ENCODE measurements around the gene RIPOR3. TPM values are rescaled to one million over a fixed set of nuclear protein-coding genes. Genes with fewer than 3 reads are reported as not detected.

The RIPOR3 gene
- total and polyA plus RNA-seq, 4 donors = 5.6 to 90.3 (median 16.3) TPM

- Histone ChIP-seq H3K27me3 (ENCODE audit: control insufficient read depth in 4 of 4, insufficient read depth in 4 of 4, low read length in 3 of 4) (no peaks in the 10 kb centered on the region), H3K36me3 (ENCODE audit: control insufficient read depth in 4 of 4, insufficient read depth in 3 of 4, low read depth in 1 of 4, low read length in 3 of 4) (no peaks in the 10 kb centered on the region), H3K27ac (ENCODE audit: low read depth in 1 of 2, low read length in 2 of 2) (no peak overlapping the region), H3K9ac (ENCODE audit: low read depth in 1 of 2, low read length in 2 of 2) (no peak overlapping the region), H3K4me1 (ENCODE audit: control insufficient read depth in 4 of 4, insufficient read depth in 4 of 4, low read length in 3 of 4) (peaks cover 0 to 8% (median 5%) of the 10 kb centered on the region in 4 donors), H3K4me3 (ENCODE audit: low read depth in 1 of 3, low read length in 3 of 3) (no peak overlapping the region), H3K9me3 (ENCODE audit: control insufficient read depth in 4 of 4, low read length in 3 of 4) (no peaks in the 10 kb centered on the region)
- WGBS = 58% methylated on average over 4 of the region's 4 CpGs
- no peak for TF ChIP-seq RXRA (IDR thresholded peaks at IDR 0.05)
- TF ChIP-seq FOXA2 (IDR thresholded peaks at IDR 0.05) = no peak
- TF ChIP-seq YY1 (IDR thresholded peaks at IDR 0.05) = no peak
- no peak for TF ChIP-seq MAX (IDR thresholded peaks at IDR 0.05)
- TF ChIP-seq HNF4A (conservative IDR thresholded peaks at IDR 0.05) = no peak
- TF ChIP-seq SP1 (IDR thresholded peaks at IDR 0.05) = no peak
- TF ChIP-seq CTCF (IDR thresholded peaks at IDR 0.05; ENCODE audit: low read depth, low read length, missing input control) = no peak
- TF ChIP-seq FOXA1 (IDR thresholded peaks at IDR 0.05) = no peak
- TF ChIP-seq ZBTB33 (IDR thresholded peaks at IDR 0.05) = no peak
- no peak for TF ChIP-seq EGR1 (IDR thresholded peaks at IDR 0.05; ENCODE audit: low read depth in 2 of 2)
- no peak for TF ChIP-seq HNF4G (IDR thresholded peaks at IDR 0.05)
- TF ChIP-seq TAF1 (conservative IDR thresholded peaks at IDR 0.05) = no peak
- TF ChIP-seq NR2F2 (IDR thresholded peaks at IDR 0.05) = no peak
- TF ChIP-seq REST (IDR thresholded peaks at IDR 0.05) = no peak
- no peak for TF ChIP-seq JUND (IDR thresholded peaks at IDR 0.05)
- TF ChIP-seq GABPA (IDR thresholded peaks at IDR 0.05 in 1 of 2, conservative IDR thresholded peaks at IDR 0.05 in 1 of 2) = no peak
- TF ChIP-seq ATF3 (IDR thresholded peaks at IDR 0.05) = no peak
- TF ChIP-seq RAD21 (IDR thresholded peaks at IDR 0.05) = no peak
- no peak for DNase-seq (ENCODE audit: low spot score)
These were observed 153.1 kb downstream of the RIPOR3 start for GRCh38 chr20:50538276-50538675.

Measured in liver (tissue), 9 donors.